Measurements from ENCODE around the gene TRIM13. TPM values are rescaled to one million over a fixed set of nuclear protein-coding genes. Genes with fewer than 3 reads are reported as not detected.

TRIM13 gene
- total and polyA plus RNA-seq, 2 of the 8 experiments (the other 6 are each of a cell fraction or from before 2014, with no cell fraction given), result 21.2 to 31.5 TPM

- Histone ChIP-seq H3K79me2 (ENCODE audit: control insufficient read depth in 1 of 2, insufficient read depth in 2 of 2, low read length in 2 of 2) (no peaks in the 10 kb centered on the region), H4K91ac (replicated peaks; ENCODE audit: insufficient read length, low read length) (no peak overlapping the region), H3K4ac (replicated peaks; ENCODE audit: insufficient read length, low read depth, low read length) (no peak overlapping the region), H2BK120ac (replicated peaks; ENCODE audit: low read depth, low read length) (no peak overlapping the region), H3K36me3 (ENCODE audit: control insufficient read depth in 2 of 4, insufficient read depth in 4 of 4, low read length in 3 of 4) (no peaks in the 10 kb centered on the region), H2AFZ (ENCODE audit: low read length) (no peak overlapping the region), H3K14ac (ENCODE audit: insufficient read length) (no peak overlapping the region), H2BK12ac (ENCODE audit: low read depth, low read length) (no peak overlapping the region), H3K27ac (ENCODE audit: low read depth, low read length) (no peak overlapping the region), H3K4me1 (replicated peaks in 1 of 4; ENCODE audit: control insufficient read depth in 3 of 4, insufficient read depth in 4 of 4, low read length in 3 of 4) (no peaks in the 10 kb centered on the region), H3K23me2 (ENCODE audit: low read depth, low read length) (no peaks in the 10 kb centered on the region), H4K20me1 (replicated peaks in 1 of 2; ENCODE audit: control insufficient read depth in 1 of 2, insufficient read depth in 2 of 2, low read length in 2 of 2) (no peaks in the 10 kb centered on the region), H2BK5ac (ENCODE audit: low read depth, low read length) (no peak overlapping the region), H2AK5ac (ENCODE audit: low read depth, low read length) (no peak overlapping the region), H2BK20ac (ENCODE audit: low read length) (no peak overlapping the region), H3K23ac (ENCODE audit: insufficient read length) (no peak overlapping the region), H3K18ac (ENCODE audit: extremely low read depth, low read length) (no peak overlapping the region), H3K56ac (replicated peaks; ENCODE audit: insufficient read length, low read depth, low read length) (no peak overlapping the region), H2BK15ac (ENCODE audit: low read length) (no peak overlapping the region), H3K79me1 (ENCODE audit: low read depth, low read length) (no peaks in the 10 kb centered on the region), H3K4me2 (ENCODE audit: insufficient read depth in 1 of 2, low read depth in 2 of 2, low read length in 2 of 2) (no peak overlapping the region), H3K4me3 (ENCODE audit: extremely low read depth in 1 of 4, insufficient read depth in 2 of 4, low read depth in 3 of 4, low read length in 4 of 4) (no peak overlapping the region), H3K9ac (replicated peaks in 1 of 4; ENCODE audit: extremely low read depth in 1 of 4, low read depth in 3 of 4, low read length in 3 of 4) (no peak overlapping the region), H3K9me3 (ENCODE audit: insufficient read depth in 2 of 2, low read depth in 1 of 2, low read length in 1 of 2) (no peaks in the 10 kb centered on the region), H4K8ac (ENCODE audit: extremely low read depth, insufficient read depth, low read length) (no peak overlapping the region; the same call in 1 of the 2 replicates), H4K5ac (ENCODE audit: insufficient read length, low read depth, low read length) (no peak overlapping the region), H3K27me3 (replicated peaks in 1 of 4; ENCODE audit: control insufficient read depth in 3 of 4, extremely low read depth in 1 of 4, insufficient read depth in 3 of 4, low read length in 3 of 4) (no peaks in the 10 kb centered on the region)
- DNase-seq (ENCODE audit: low read depth in 1 of 2, low spot score in 2 of 2), result no peak
- TF ChIP-seq NANOG (IDR thresholded peaks at IDR 0.05; ENCODE audit: insufficient read depth, low read depth, low read length, poor library complexity, severe bottlenecking) (no peak), CREB1 (IDR thresholded peaks at IDR 0.05) (no peak), SIN3A (conservative IDR thresholded peaks at IDR 0.05 in 1 of 2, IDR thresholded peaks at IDR 0.05 in 1 of 2; ENCODE audit: low read depth in 1 of 2, low read length in 2 of 2) (no peak), TAF7 (optimal IDR thresholded peaks at IDR 0.05; ENCODE audit: borderline replicate concordance, low read depth, low read length) (no peak)
- ChIA-PET POLR2A (ENCODE audit: partially characterized antibody) (interaction anchor here (0.6 kb wide), 1 partner anchor 9 kb away, joined by 3 read pairs; no protein-coding TSS in a partner anchor), CTCF (ENCODE audit: partially characterized antibody) (interaction anchor here (0.7 to 10.2 kb wide), 2 partner anchors 10 to 640 kb away, joined by 3 to 72 read pairs; no protein-coding TSS in a partner anchor)
- WGBS, 2 experiments (ENCODE audit: extremely low coverage in 1 of 2, insufficient coverage in 1 of 2, insufficient read length in 1 of 2, insufficient replicate concordance in 2 of 2, low coverage in 1 of 2, low lambda C conversion rate in 2 of 2, missing lambda C conversion rate in 1 of 2), result 85% methylated on average over 7 of the region's 7 CpGs; no CpG with 5 or more reads in 1 of the 2 experiments
- FAIRE-seq, result no peak
Observed at GRCh38 chr13:49986471-49986870, 10.4 kb upstream of the TRIM13 start.
